SW480 (cell line): ENCODE results near the gene NHS.

ENCODE experiments used
- DNase-seq: peaks from one replicate; pipeline ENCODE4 v3.0.0-alpha.2; 2016; ENCODE audit warnings: low spot score

NHS gene

GRCh38 chrX:17448188-17448587, 73.2 kb downstream of the NHS start:
- DNase-seq = no peak

- no peak for DNase-seq
Observed at GRCh38 chrX:17449866-17450265, 74.9 kb downstream of the NHS start.

- no peak for DNase-seq
Observed at GRCh38 chrX:17453788-17454187, 78.8 kb downstream of the NHS start.

- no peak for DNase-seq
Observed at GRCh38 chrX:17456526-17456925, 81.5 kb downstream of the NHS start.

GRCh38 chrX:17459008-17459611, 84.1 kb downstream of the NHS start:
- DNase-seq = no peak

- DNase-seq = no peak
Observed at GRCh38 chrX:17459661-17460060, 84.7 kb downstream of the NHS start.

- DNase-seq = no peak
Observed at GRCh38 chrX:17462881-17463280, 87.9 kb downstream of the NHS start.

GRCh38 chrX:17464194-17464593, 89.2 kb downstream of the NHS start:
- no peak for DNase-seq

GRCh38 chrX:17465201-17465600, 90.2 kb downstream of the NHS start:
- DNase-seq = no peak

GRCh38 chrX:17465802-17466201, 90.8 kb downstream of the NHS start:
- DNase-seq = no peak

- DNase-seq = peak; percentile 22
Observed at GRCh38 chrX:17470136-17470535, 95.1 kb downstream of the NHS start.

GRCh38 chrX:17471121-17471520, 96.1 kb downstream of the NHS start:
- no peak for DNase-seq

GRCh38 chrX:17471861-17472260, 96.9 kb downstream of the NHS start:
- no peak for DNase-seq

- no peak for DNase-seq
Observed at GRCh38 chrX:17472424-17472823, 97.4 kb downstream of the NHS start.

- no peak for DNase-seq
Observed at GRCh38 chrX:17473021-17473420, 98.0 kb downstream of the NHS start.

- DNase-seq = no peak
Observed at GRCh38 chrX:17474892-17475291, 99.9 kb downstream of the NHS start.

GRCh38 chrX:17475449-17476217, 100.6 kb downstream of the NHS start:
- no peak for DNase-seq

GRCh38 chrX:17476411-17476810, 101.4 kb downstream of the NHS start:
- DNase-seq = no peak

- no peak for DNase-seq
Observed at GRCh38 chrX:17481086-17481485, 106.1 kb downstream of the NHS start.

GRCh38 chrX:17484592-17484991, 109.6 kb downstream of the NHS start:
- DNase-seq = no peak

GRCh38 chrX:17485391-17485790, 110.4 kb downstream of the NHS start:
- no peak for DNase-seq

- DNase-seq = no peak
Observed at GRCh38 chrX:17488036-17488435, 113.0 kb downstream of the NHS start.

- DNase-seq = no peak
Observed at GRCh38 chrX:17494216-17494615, 119.2 kb downstream of the NHS start.

GRCh38 chrX:17495052-17495451, 120.1 kb downstream of the NHS start:
- no peak for DNase-seq
